Smooth muscle cell (in vitro differentiated cells): Measurements from ENCODE around the gene ITGAX. TPM values are rescaled to one million over a fixed set of nuclear protein-coding genes. Genes with fewer than 3 reads are reported as not detected.

Experiments used
- DNase-seq: peaks from one replicate; lab custom pipeline; 2025; ENCODE audit not compliant: unreplicated experiment; lab: John Stamatoyannopoulos, UW
- H2AFZ ChIP-seq: fragments of 200-600 bp; sonication (generic); 2 replicates; pipeline ENCODE4 v1.6.0; 2016; ENCODE audit warnings: antibody characterized with exemption, low read depth, mild to moderate bottlenecking
- H3F3A ChIP-seq: fragments of 200-600 bp; sonication (generic); 2 replicates; pipeline ENCODE4 v1.6.0; 2017; ENCODE audit warnings: antibody characterized with exemption, low read depth
- H3K27ac ChIP-seq: fragments of 200-600 bp; sonication (generic); 2 replicates; pipeline ENCODE4 v1.5.1; 2016; ENCODE audit warnings: low read depth, mild to moderate bottlenecking
- H3K27me3 ChIP-seq: fragments of 200-600 bp; sonication (generic); 2 replicates; pipeline ENCODE4 v1.6.1; 2016; ENCODE audit warnings: low read depth, mild to moderate bottlenecking
- H3K36me3 ChIP-seq: fragments of 200-600 bp; sonication (generic); 2 replicates; pipeline ENCODE4 v1.5.1; 2016; ENCODE audit warnings: low read depth
- H3K4me1 ChIP-seq: fragments of 200-600 bp; sonication (generic); 2 replicates; pipeline ENCODE4 v1.5.1; 2016; ENCODE audit warnings: low read depth
- H3K4me2 ChIP-seq: fragments of 200-600 bp; sonication (generic); 2 replicates; pipeline ENCODE4 v1.6.0; 2016; ENCODE audit warnings: mild to moderate bottlenecking
- H3K4me3 ChIP-seq: fragments of 200-600 bp; sonication (generic); 2 replicates; pipeline ENCODE4 v1.5.1; 2016; ENCODE audit warnings: mild to moderate bottlenecking
- H3K79me2 ChIP-seq: fragments of 200-600 bp; sonication (generic); 2 replicates; pipeline ENCODE4 v1.6.0; 2016; ENCODE audit warnings: low read depth, mild to moderate bottlenecking
- H3K9ac ChIP-seq: fragments of 200-600 bp; sonication (generic); 2 replicates; pipeline ENCODE4 v1.6.0; 2016; ENCODE audit warnings: low read depth
- H3K9me3 ChIP-seq: fragments of 200-600 bp; sonication (generic); replicated peaks from 2 replicates; pipeline ENCODE4 v1.5.1; 2016; ENCODE audit warnings: low read depth
- H4K20me1 ChIP-seq: fragments of 200-600 bp; sonication (generic); 2 replicates; pipeline ENCODE4 v1.6.0; 2016; ENCODE audit warnings: low read depth
- CTCF ChIP-seq: fragments of 200-600 bp; sonication (generic); IDR thresholded peaks from 2 replicates; pipeline ENCODE4 v1.5.1; 2017; ENCODE audit warnings: borderline replicate concordance, mild to moderate bottlenecking, antibody characterized with exemption; ENCODE audit not compliant: insufficient read depth, poor library complexity, severe bottlenecking
- WGBS: methylation state at CpG from one replicate; pipeline ENCODE4 v1.1.7; 2016; ENCODE audit warnings: low lambda C conversion rate; 5-methylcytosine and 5-hydroxymethylcytosine counted together
- polyA plus RNA-seq: library from polyadenylated mRNA; unstranded; fragments of >200 nt; fragmentation: Nextera tagmentation; extraction: Ambion mirVana; gene quantifications from 2 replicates; pipeline ENCODE4 v1.2.1, GENCODE V29; 2016
- total RNA-seq: library from RNA; depleted of rRNA; stranded (reverse); fragments of >200 nt; gene quantifications from 2 replicates; pipeline ENCODE4 v1.2.3, GENCODE V29; 2014

Gene ITGAX
- total and polyA plus RNA-seq, 2 experiments from 2014 or later: 0.31 TPM; not detected in 1

DNA sequence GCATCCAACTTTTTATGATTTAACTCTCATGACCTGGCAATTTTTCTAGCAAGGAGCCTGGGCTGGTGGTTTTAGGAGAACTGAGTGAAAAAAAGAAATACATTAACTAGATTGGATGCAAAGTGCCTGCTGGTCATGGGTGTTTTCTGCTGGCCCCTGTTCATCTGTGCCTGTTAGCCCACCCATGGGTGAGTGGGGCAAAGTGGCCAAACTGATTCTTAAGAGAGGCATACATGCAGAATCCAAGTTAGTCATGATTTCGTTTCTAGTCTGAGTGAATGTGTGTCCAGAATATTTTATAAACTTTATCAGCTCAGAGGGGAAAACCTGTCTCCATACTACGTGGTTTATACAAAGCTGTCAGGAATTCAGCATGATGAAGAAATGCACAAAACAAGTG is 33.6 kb downstream of the ITGAX start:
- Histone ChIP-seq H3K79me2 (no peaks in the 10 kb centered on the region), H3K36me3 (no peaks in the 10 kb centered on the region), H4K20me1 (no peaks in the 10 kb centered on the region), H3K9ac (no peak overlapping the region), H3K4me2 (no peak overlapping the region), H3K27me3 (no peaks in the 10 kb centered on the region), H3F3A (no peaks in the 10 kb centered on the region), H3K27ac (no peak overlapping the region), H3K4me3 (no peak overlapping the region), H2AFZ (no peak overlapping the region), H3K4me1 (peaks cover 2% of the 10 kb centered on the region), H3K9me3 (no peaks in the 10 kb centered on the region)
- no peak for DNase-seq
- 60% methylated on average over 2 of the region's 2 CpGs for WGBS
- no peak for TF ChIP-seq CTCF

GRCh38 chr16:31390504-31391041 is 35.6 kb downstream of the ITGAX start:
- H3K4me2 ChIP-seq: no peak overlapping the region
- no peaks in the 10 kb centered on the region for H3K36me3 ChIP-seq
- no peak overlapping the region for H2AFZ ChIP-seq
- TF ChIP-seq CTCF: no peak
- no peak overlapping the region for H3K4me3 ChIP-seq
- H3K27me3 ChIP-seq: no peaks in the 10 kb centered on the region
- peaks cover 2% of the 10 kb centered on the region for H3K4me1 ChIP-seq
- WGBS: 86% methylated on average over 6 of the region's 6 CpGs
- H3K79me2 ChIP-seq: no peaks in the 10 kb centered on the region
- H3K27ac ChIP-seq: no peak overlapping the region
- DNase-seq: no peak
- no peaks in the 10 kb centered on the region for H4K20me1 ChIP-seq
- no peaks in the 10 kb centered on the region for H3F3A ChIP-seq
- no peak overlapping the region for H3K9ac ChIP-seq
- no peaks in the 10 kb centered on the region for H3K9me3 ChIP-seq

DNA sequence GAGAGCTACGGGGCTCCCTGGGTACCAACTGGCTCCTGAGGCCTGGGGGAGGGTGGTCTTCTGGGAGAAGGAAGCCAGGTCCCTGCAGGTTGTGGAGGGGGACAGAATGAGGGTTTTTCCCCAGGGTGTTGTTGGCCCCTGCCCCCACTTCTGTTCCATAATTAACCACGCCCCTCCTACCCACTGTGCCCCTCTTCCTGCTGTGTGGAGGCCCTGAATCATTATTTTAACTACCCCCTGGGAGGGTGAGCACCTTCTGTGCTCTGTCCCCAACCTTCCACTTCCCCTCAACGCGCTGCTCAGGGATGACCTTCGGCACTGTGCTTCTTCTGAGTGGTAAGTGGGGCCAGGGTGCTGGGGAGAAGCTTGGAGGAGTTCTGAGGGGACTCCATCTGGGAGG is 38.1 kb downstream of the ITGAX start, which contains the start of gene ITGAD:
Gene ITGAD, plus strand, starts transcription at position 280 of the 400 bp plus-strand sequence. Its CDS starts 26 bp downstream, at position 306.
- H2AFZ ChIP-seq: no peak within 1 kb of the TSS
- no peaks in the 10 kb centered on the region for H3K79me2 ChIP-seq
- no peaks in the 10 kb centered on the region for H3K9me3 ChIP-seq
- no peak within 1 kb of the TSS for H3K4me3 ChIP-seq
- no peak within 1 kb of the TSS for H3K9ac ChIP-seq
- 79% methylated on average over 4 of the region's 5 CpGs for WGBS
- no peak for DNase-seq
- no peak within 1 kb of the TSS for H3K27ac ChIP-seq
- no peak within 1 kb of the TSS for H3K4me2 ChIP-seq
- H3K4me1 ChIP-seq: no peaks in the 10 kb centered on the region
- H3K27me3 ChIP-seq: no peaks in the 10 kb centered on the region
- TF ChIP-seq CTCF: no peak
- H3F3A ChIP-seq: no peaks in the 10 kb centered on the region
- H3K36me3 ChIP-seq: no peaks in the 10 kb centered on the region
- no peaks in the 10 kb centered on the region for H4K20me1 ChIP-seq

- no peaks in the 10 kb centered on the region for H3K9me3 ChIP-seq
- no peaks in the 10 kb centered on the region for H3F3A ChIP-seq
- no peak overlapping the region for H2AFZ ChIP-seq
- no peak overlapping the region for H3K27ac ChIP-seq
- H3K4me2 ChIP-seq: no peak overlapping the region
- no peaks in the 10 kb centered on the region for H3K36me3 ChIP-seq
- no peak overlapping the region for H3K4me3 ChIP-seq
- no peaks in the 10 kb centered on the region for H3K4me1 ChIP-seq
- H3K79me2 ChIP-seq: no peaks in the 10 kb centered on the region
- no peak overlapping the region for H3K9ac ChIP-seq
- WGBS: 88% methylated on average over 6 of the region's 6 CpGs
- no peaks in the 10 kb centered on the region for H3K27me3 ChIP-seq
- no peak for TF ChIP-seq CTCF
- no peak for DNase-seq
- no peaks in the 10 kb centered on the region for H4K20me1 ChIP-seq
Observed at GRCh38 chr16:31395647-31396046, 40.7 kb downstream of the ITGAX start.
